Head of caudate nucleus (tissue), 42 donors: ENCODE measurements around the gene DDX28.
A peak's percentile ranks its signal among the peaks of the same experiment; 100 is the strongest.
"Not testable (repeated sequence)": the region's sequence is repeated elsewhere in the genome, so short reads cannot be mapped to it uniquely, and the experiment has no call there.

Source experiments
- DNase-seq, 42 donors: peaks; one replicate each; pipeline versions ENCODE4 v3.0.0 to v3.0.0-alpha.2; 2020 to 2021; ENCODE audit warnings: mixed read lengths in 7 of 42
- intact Hi-C: fragments of 100-400 bp; cut with DNase I; formaldehyde crosslinking; loops from one replicate; pipeline ENCODE4 v1.15.0; 2022

The DDX28 gene

GRCh38 chr16:68041783-68042182 lies 18.8 kb upstream of the DDX28 start:
- DNase-seq: no peak
- intact Hi-C loops: loop anchor here (2.0 kb wide), 1 partner anchor 49 kb away; no protein-coding TSS in a partner anchor

DNA sequence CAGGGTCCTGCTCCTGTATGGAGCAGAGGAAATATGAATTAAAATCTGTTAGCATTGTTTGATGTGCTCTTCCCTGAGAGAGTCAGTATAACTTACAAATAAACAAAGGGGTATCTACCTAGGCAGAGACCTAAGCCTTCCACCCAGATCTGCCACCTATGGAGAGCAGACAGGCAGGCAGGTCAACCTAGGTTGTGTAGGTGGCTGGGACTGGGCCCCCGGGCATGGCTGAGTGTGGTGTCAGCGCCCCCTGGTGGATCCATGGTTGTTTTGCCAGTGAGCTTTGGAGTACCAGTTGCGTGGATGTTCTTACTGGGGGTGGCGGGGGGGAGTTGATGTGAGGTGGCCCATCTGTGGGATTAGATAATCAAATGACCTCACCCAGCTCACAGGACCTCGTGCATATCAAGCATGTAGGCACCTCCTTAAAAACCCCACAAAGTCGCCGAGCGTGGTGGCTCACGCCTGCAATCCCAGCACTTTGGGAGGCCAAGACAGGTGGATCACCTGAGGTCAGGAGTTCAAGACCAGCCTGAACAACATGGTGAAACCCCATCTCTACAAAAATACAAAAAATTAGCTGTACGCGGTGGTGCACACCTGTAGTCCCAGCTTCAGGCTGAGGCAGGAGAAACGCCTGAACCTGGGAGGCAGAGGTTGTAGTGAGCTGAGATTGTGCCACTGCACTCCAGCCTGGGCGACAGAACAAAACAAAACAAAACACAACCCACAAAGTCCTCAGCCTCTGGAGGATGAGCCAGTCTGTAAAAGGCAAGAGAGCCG lies 17.7 kb upstream of the DDX28 start:
- intact Hi-C loops: loop anchor here (2.0 kb wide), 1 partner anchor 48 kb away; no protein-coding TSS in a partner anchor
- DNase-seq: peak; percentile 62 to 94 (median 84)

DNA sequence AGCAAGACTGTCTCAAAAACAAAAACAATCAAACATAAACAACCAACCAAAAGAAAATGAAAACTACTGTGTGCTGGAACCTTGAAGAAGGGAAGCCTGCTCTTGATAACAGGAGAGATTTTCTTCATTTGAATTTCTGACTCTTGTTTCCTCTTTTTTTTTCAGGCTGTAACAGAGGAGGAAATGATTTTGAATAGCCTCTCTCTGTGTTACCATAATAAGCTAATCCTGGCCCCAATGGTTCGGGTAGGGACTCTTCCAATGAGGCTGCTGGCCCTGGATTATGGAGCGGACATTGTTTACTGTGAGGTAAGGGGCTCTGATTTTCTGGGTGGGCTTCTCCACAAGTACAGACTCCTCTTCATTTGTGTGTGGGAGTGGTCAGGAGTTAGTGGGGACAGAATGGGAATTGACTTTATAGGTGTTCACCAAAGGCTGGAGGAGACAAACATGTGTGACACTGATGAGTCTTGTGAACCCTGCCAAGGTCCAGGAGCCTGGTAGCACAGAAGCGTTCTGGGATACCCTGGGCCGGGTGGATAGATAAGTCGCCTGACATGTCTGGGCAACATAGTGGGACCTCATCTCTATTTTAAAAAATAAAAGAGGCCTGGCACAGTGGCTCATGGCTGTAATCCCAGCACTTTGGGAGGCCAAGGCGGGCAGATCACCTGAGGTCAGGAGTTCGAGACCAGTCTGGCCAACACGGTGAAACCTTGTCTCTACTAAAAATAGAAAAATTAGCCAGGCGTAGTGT lies 15.0 kb upstream of the DDX28 start:
- no peak for DNase-seq
- intact Hi-C loops: loop anchor here (10.0 kb wide), 1 partner anchor 223 kb away; no protein-coding TSS in a partner anchor

DNA sequence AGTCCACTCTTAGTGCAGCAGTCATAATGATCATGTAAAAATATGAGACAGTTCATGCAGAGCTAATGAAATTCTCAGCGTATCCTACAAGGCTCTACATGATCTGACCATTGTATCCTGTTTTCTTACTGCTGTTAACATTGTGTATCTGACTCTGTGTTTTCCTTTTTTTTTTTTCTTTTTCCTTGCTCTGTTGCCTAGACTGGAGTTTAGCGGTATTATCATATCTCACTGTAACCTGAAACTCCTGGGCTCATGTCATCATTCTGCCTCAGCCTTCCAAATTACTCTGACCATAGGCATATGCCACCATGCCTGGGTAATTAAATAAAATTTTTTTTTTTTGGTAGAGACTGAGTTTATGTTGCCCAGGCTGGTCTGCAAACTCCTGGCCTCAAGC lies 12.2 kb upstream of the DDX28 start:
- DNase-seq: no peak
- intact Hi-C loops: loop anchor here (10.0 kb wide), 1 partner anchor 220 kb away; no protein-coding TSS in a partner anchor

GRCh38 chr16:68033101-68033500 lies 10.1 kb upstream of the DDX28 start:
- DNase-seq: no peak
- intact Hi-C loops: loop anchor here (10.0 kb wide), 1 partner anchor 218 kb away; no protein-coding TSS in a partner anchor

DNA sequence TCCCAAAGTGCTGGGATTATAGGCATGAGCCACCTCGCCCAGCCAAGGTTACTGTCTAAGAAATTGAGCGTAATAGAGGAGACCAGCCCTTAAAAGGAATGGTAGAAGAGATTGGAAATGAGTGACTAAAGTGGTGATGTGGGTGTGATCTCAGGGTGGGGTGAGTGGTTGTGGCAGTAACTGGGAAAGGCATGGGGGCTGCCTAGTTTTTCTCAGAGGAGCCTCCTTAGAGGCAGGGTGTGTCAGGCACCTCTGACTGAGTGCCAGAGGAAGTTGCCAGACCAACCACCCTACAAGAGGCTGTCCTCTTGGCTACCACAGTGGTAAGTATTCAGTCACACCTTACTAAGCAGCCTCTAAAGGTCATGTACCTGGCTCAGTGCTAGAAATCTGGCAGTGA lies 8.9 kb upstream of the DDX28 start:
- peak in 12 of 42 donors; percentile 7 to 56 (median 26) for DNase-seq
- intact Hi-C loops: loop anchor here (10.0 kb wide), 1 partner anchor 217 kb away; no protein-coding TSS in a partner anchor

DNA sequence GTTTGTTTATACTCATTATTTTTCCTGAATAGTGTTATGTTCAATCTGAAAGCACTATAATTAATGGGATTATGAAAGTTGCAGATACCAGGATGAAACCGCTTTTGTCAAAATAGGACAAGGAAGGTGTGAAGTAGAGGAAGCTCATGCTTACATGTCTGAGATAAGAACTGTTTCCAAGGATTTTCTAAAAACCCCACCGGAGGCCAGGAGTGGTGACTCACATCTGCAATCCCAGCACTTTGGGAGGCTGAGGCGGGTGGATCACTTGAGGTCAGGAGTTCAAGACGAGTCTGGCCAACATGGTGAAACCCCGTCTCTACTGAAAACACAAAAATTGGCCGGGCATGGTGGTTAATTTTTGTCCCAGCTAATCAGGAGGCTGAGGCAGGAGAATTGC lies 7.1 kb upstream of the DDX28 start:
- intact Hi-C loops: loop anchor here (10.0 kb wide), 1 partner anchor 215 kb away; no protein-coding TSS in a partner anchor
- DNase-seq: not testable (repeated sequence)

DNA sequence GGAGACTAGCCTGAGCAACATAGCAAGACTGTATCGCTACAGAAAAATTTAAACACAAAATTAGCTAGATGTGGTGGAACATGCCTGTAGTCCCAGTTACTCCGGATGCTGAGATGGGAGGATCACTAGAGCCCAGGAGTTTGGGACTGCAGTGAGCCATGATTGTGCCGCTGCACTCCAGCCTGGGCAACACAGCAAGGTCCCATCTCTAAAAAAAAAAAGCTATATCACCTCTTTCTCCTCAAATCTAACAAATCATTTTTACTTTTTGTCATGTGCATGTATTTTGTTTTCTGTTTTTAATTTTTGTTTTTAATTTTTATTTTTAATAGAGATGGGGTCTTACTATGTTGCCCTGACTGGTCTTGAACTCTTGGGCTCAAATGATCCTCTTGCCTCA lies 6.0 kb upstream of the DDX28 start:
- intact Hi-C loops: no loop called here
- no peak for DNase-seq

- intact Hi-C loops: no loop called here
- DNase-seq: peak in 7 of 42 donors; percentile 10 to 39 (median 17)
These were observed 729 bp downstream of the DDX28 start for GRCh38 chr16:68022278-68022727.

DNA sequence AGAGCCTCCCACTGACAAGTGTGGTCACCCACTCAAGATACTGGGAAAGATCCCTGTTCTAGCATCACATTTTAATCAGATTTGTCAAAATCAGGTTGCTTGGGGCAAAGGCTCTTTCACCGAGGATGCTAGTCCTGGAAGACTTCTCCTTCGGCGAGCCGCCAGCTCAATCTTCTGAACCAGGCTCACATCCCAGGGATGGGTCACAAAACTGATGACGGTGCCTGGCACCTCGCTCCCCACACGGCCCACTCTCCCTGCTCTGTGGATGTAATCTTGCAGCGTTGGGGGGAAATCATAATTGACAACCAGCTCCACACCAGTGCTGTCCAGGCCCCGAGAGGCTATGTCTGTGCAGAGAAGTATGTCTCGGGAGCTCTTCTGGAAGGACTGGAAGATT lies 1.5 kb downstream of the DDX28 start:
- no peak for DNase-seq
- intact Hi-C loops: no loop called here

GRCh38 chr16:68019167-68019680 lies 3.8 kb downstream of the DDX28 start:
- no peak for DNase-seq
- intact Hi-C loops: no loop called here

- intact Hi-C loops: no loop called here
- DNase-seq: no peak
These were observed 7.4 kb downstream of the DDX28 start, which contains the start of gene DPEP2NB for GRCh38 chr16:68015681-68016080. Gene DPEP2NB, minus strand, starts transcription at chr16:68015911. Its CDS starts 141 bp downstream, at chr16:68015770.

GRCh38 chr16:68013440-68013839 lies 9.6 kb downstream of the DDX28 start:
- DNase-seq: no peak
- intact Hi-C loops: no loop called here

DNA sequence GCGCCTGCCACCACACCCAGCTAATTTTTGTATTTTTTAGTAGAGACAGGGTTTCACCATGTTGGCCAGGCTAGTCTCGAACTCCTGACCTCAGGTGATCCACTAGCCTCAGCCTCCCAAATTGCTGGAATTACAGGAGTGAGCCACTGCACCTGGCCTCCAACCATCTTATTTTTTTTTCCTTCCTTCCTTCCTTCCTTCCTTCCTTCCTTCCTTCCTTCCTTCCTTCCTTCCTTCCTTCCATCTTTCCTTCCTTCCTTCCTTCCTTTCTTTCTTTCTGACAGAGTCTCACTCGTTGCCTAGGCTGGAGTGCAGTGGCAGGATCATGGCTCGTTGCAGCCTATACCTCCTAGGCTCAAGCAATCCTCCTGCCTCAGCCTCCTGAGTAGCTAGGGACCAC lies 13.2 kb downstream of the DDX28 start:
- DNase-seq, intact Hi-C loops: not testable (repeated sequence)

GRCh38 chr16:68009157-68009735 lies 13.8 kb downstream of the DDX28 start:
- intact Hi-C loops: no loop called here
- DNase-seq: no peak

- intact Hi-C loops: no loop called here
- peak in 11 of 42 donors; percentile 7 to 53 (median 19) for DNase-seq
These were observed 17.2 kb downstream of the DDX28 start for GRCh38 chr16:68005786-68006286.

DNA sequence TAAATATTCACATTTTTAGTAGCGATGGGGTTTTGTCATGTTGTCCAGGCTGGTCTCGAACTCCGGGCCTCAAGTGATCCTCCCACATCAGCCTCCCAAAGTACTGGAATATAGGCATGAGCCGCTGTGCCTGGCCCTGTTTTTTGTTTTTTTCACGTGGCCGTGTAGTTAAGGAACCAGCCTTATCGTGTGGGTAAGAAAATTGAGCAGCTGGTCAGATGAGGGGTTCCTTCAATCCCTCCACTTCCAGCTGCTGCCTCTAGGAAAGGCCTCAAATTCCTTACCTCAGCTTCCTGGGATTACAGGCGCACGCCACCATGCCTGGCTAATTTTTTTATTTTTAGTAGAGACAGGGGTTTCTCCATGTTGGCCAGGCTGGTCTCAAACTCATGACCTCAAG lies 17.8 kb downstream of the DDX28 start:
- DNase-seq: no peak
- intact Hi-C loops: no loop called here

GRCh38 chr16:68003031-68003430 lies 20.0 kb downstream of the DDX28 start:
- DNase-seq: no peak
- intact Hi-C loops: no loop called here

DNA sequence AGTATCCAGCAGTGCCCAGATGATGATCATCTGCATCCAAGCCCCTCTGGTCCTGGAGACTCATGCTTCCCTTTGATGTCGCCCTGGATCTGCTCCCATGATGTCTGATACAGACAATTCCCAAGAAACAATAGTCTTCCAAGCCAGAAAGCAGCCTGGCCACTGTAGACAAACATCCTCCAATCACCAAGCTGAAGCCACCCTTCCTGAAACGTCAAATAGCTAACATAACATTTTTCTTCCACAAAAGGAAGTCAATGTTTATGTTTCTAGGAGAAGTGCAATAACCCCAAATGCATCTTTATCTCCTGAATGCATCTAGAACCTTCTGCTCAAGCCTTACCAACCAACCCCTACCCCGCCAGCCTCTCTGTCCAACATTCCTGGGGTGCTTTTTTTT lies 22.6 kb downstream of the DDX28 start:
- intact Hi-C loops: no loop called here
- no peak for DNase-seq
